Mesothelial cell of epicardium (in vitro differentiated cells): Measurements from ENCODE around the gene SLC9A9. TPM values are rescaled to one million over a fixed set of nuclear protein-coding genes. Genes with fewer than 3 reads are reported as not detected.

ENCODE experiments used
- DNase-seq, 2 experiments: peaks; one replicate each; pipeline ENCODE4 v3.0.0; 2021; ENCODE audit warnings: low spot score in 2 of 2; ENCODE audit not compliant: unreplicated experiment in 2 of 2
- H3K27ac Mint-ChIP-seq: 2 replicates; pipeline ENCODE4 v1.8.0; 2021; ENCODE audit warnings: mixed read lengths
- H3K27me3 Mint-ChIP-seq: 2 replicates; pipeline ENCODE4 v1.8.0; 2021; ENCODE audit warnings: low read depth, mixed read lengths
- H3K36me3 Mint-ChIP-seq: 2 replicates; pipeline ENCODE4 v1.8.0; 2021; ENCODE audit warnings: mixed read lengths
- H3K4me1 Mint-ChIP-seq: 2 replicates; pipeline ENCODE4 v1.8.0; 2021; ENCODE audit warnings: mixed read lengths
- H3K4me3 Mint-ChIP-seq: 2 replicates; pipeline ENCODE4 v1.8.0; 2021; ENCODE audit warnings: mild to moderate bottlenecking, moderate library complexity, mixed read lengths
- H3K9me3 Mint-ChIP-seq: 2 replicates; pipeline ENCODE4 v1.8.0; 2021; ENCODE audit warnings: mixed read lengths
- CTCF ChIP-seq: fragments of 200-600 bp; sonication (generic); IDR thresholded peaks from one replicate; pipeline ENCODE4 v1.5.0; 2021; ENCODE audit warnings: antibody characterized with exemption; ENCODE audit not compliant: unreplicated experiment
- total RNA-seq: library from RNA; stranded (reverse); gene quantifications from 3 replicates; pipeline ENCODE4 v1.2.1, GENCODE V29; 2021

The SLC9A9 gene
- total RNA-seq, 1 donor from 2014 or later, result 2.7 TPM

- Mint-ChIP-seq H3K36me3 (no peaks in the 10 kb centered on the region), H3K4me1 (peaks cover 8% of the 10 kb centered on the region), H3K27ac (no peak overlapping the region), H3K9me3 (no peaks in the 10 kb centered on the region), H3K4me3 (no peak overlapping the region), H3K27me3 (peaks cover 2% of the 10 kb centered on the region)
- no peak for DNase-seq
- no peak for TF ChIP-seq CTCF
Measured at GRCh38 chr3:143315766-143316165, 532.5 kb downstream of the SLC9A9 start.

- Mint-ChIP-seq H3K36me3 (no peaks in the 10 kb centered on the region), H3K9me3 (no peaks in the 10 kb centered on the region), H3K27me3 (peaks cover 3% of the 10 kb centered on the region), H3K4me3 (no peak overlapping the region), H3K27ac (peak overlapping the region; percentile 1), H3K4me1 (peaks cover 8% of the 10 kb centered on the region)
- no peak for TF ChIP-seq CTCF
- DNase-seq, result no peak
Measured at GRCh38 chr3:143314251-143315093, 533.8 kb downstream of the SLC9A9 start.

DNA sequence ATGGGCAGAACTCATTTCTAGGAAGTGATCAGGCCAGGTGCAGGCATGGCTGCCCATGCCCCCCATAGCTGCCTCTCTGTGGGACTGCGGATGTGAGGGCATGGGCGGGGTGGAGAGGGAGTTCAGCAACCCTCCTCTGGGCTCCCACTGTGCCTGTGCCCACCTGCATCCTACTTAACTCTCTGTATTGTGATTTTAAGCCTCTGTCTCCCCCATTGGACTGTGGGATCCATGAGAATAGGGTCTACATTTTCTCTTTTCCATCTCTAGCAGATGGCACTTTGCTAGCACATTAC is 534.4 kb downstream of the SLC9A9 start:
- peaks cover 8% of the 10 kb centered on the region for H3K4me1 Mint-ChIP-seq
- H3K27ac Mint-ChIP-seq, result no peak overlapping the region
- no peaks in the 10 kb centered on the region for H3K9me3 Mint-ChIP-seq
- no peaks in the 10 kb centered on the region for H3K36me3 Mint-ChIP-seq
- H3K4me3 Mint-ChIP-seq, result no peak overlapping the region
- peaks cover 4% of the 10 kb centered on the region for H3K27me3 Mint-ChIP-seq
- no peak for TF ChIP-seq CTCF
- DNase-seq, result no peak

DNA sequence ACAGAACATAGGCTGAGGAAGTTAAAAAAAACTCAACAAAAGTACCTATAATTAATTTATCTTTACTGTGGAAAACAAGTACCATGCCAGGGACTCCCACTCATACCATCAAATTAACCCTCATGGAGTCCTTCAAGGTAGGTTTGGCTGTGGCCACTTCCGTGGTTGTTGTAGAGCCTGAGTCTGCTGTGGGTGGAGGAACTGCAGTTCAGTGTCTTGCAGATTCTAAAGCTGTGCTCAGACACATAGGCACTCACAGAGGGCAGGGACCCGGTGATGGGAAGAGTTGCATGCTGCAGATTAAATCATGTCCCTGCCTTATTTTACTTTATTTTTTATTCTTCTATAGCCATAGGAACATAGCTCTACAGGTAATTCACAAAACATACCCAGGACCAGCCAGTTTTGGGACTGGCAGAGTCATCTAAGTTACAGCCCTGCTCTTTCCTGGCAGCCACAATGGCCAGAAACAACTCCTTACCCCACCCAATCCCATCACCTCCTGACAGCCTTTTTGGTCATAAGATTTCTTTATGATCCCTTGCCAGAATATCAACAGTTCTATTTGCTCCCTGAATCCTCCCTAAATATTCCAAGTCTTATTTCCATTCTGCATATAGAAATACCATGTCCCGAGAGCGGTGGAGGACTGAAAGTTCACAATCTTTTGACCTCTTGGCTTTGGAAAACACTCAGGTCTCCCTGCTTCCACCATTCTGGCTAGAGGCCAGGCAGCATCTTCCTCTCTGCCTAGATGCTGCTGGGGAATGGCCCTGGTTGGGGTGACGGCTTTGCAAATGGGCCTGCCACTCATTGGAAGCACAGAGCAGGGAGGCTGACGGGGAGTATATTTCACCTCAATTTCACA is 535.0 kb downstream of the SLC9A9 start:
- no peak for DNase-seq
- Mint-ChIP-seq H3K27ac (no peak overlapping the region), H3K4me1 (peaks cover 8% of the 10 kb centered on the region), H3K9me3 (no peaks in the 10 kb centered on the region), H3K27me3 (peaks cover 6% of the 10 kb centered on the region), H3K4me3 (no peak overlapping the region), H3K36me3 (no peaks in the 10 kb centered on the region)
- no peak for TF ChIP-seq CTCF

GRCh38 chr3:143311096-143311495 is 537.2 kb downstream of the SLC9A9 start:
- Mint-ChIP-seq H3K27me3 (peaks cover 6% of the 10 kb centered on the region), H3K9me3 (no peaks in the 10 kb centered on the region), H3K36me3 (no peaks in the 10 kb centered on the region), H3K4me3 (no peak overlapping the region), H3K4me1 (peaks cover 15% of the 10 kb centered on the region), H3K27ac (no peak overlapping the region)
- TF ChIP-seq CTCF, result no peak
- no peak for DNase-seq
